IMR-90 (cell line): ENCODE data around the gene SLC26A6. TPM values are rescaled to one million over a fixed set of nuclear protein-coding genes. Genes with fewer than 3 reads are reported as not detected.

ENCODE experiments used
- ATAC-seq: fragments of 200-7000 bp; cut with Tn5 transposase; 2 replicates; pipeline ENCODE4 v1.9.1; 2020; ENCODE audit warnings: low read depth, mild to moderate bottlenecking, moderate library complexity
- BruUV-seq: library from RNA; stranded (reverse); fragments of 400-500 nt; replicated peaks from 2 replicates; lab custom pipeline; 2021; lab: Mats Ljungman, UMichigan
- CTCF ChIA-PET: fragments of 300-600 bp; formaldehyde crosslinking; extraction: SDS; loops from one replicate; lab custom pipeline; 2021; ENCODE audit warnings: antibody characterized with exemption; lab: Yijun Ruan, JAX
- POLR2A ChIA-PET: fragments of 300-600 bp; sonication (Branson Sonifier 250); formaldehyde crosslinking; loops from one replicate; lab custom pipeline; 2022; ENCODE audit warnings: antibody characterized with exemption; ENCODE audit not compliant: unreplicated experiment; lab: Charles Lee
- DNase-seq: peaks from one replicate; pipeline ENCODE4 v3.0.0; 2013
- H2AFZ ChIP-seq: replicated peaks from 2 replicates; pipeline ENCODE3; 2013; ENCODE audit warnings: low read length, mild to moderate bottlenecking; ENCODE audit not compliant: poor library complexity
- H2AK5ac ChIP-seq: 2 replicates; pipeline ENCODE4 v1.6.1; 2013; ENCODE audit warnings: low read depth, low read length, inconsistent platforms
- H2AK9ac ChIP-seq: replicated peaks from 2 replicates; pipeline ENCODE3; 2013; ENCODE audit warnings: mild to moderate bottlenecking, low read depth, low read length, moderate library complexity; ENCODE audit not compliant: poor library complexity
- H2BK120ac ChIP-seq: 2 replicates; pipeline ENCODE4 v1.6.1; 2013; ENCODE audit warnings: low read depth, low read length, inconsistent platforms
- H2BK15ac ChIP-seq: 3 replicates; pipeline ENCODE4 v1.6.1; 2013; ENCODE audit warnings: low read depth, low read length, inconsistent platforms
- H2BK20ac ChIP-seq: 2 replicates; pipeline ENCODE4 v1.6.1; 2013; ENCODE audit warnings: low read depth, mild to moderate bottlenecking, inconsistent platforms, low read length, moderate library complexity
- H2BK5ac ChIP-seq: 2 replicates; pipeline ENCODE4 v1.6.1; 2013; ENCODE audit warnings: mild to moderate bottlenecking, low read depth, low read length, inconsistent platforms; ENCODE audit not compliant: poor library complexity, severe bottlenecking
- H3K14ac ChIP-seq: replicated peaks from 2 replicates; pipeline ENCODE4 v1.6.1; 2013; ENCODE audit warnings: low read depth, low read length, inconsistent platforms
- H3K18ac ChIP-seq: 2 replicates; pipeline ENCODE4 v1.6.1; 2013; ENCODE audit warnings: low read depth, low read length, control low read depth
- H3K23ac ChIP-seq: 2 replicates; pipeline ENCODE4 v1.6.1; 2013; ENCODE audit warnings: low read depth, low read length, inconsistent platforms
- H3K27ac ChIP-seq: 2 replicates; pipeline ENCODE4 v1.5.1; 2013; ENCODE audit warnings: mild to moderate bottlenecking, control low read depth, low read length; ENCODE audit not compliant: insufficient read depth
- H3K27me3 ChIP-seq: 2 replicates; pipeline ENCODE4 v1.6.1; 2013; ENCODE audit warnings: low read length; ENCODE audit not compliant: control insufficient read depth, insufficient read depth
- H3K36me3 ChIP-seq: 2 replicates; pipeline ENCODE4 v1.6.1; 2013; ENCODE audit warnings: low read length, mixed read lengths; ENCODE audit not compliant: control insufficient read depth, insufficient read depth
- H3K4ac ChIP-seq: 2 replicates; pipeline ENCODE4 v1.6.1; 2013; ENCODE audit warnings: low read depth, low read length, inconsistent platforms
- H3K4me1 ChIP-seq: 2 replicates; pipeline ENCODE4 v1.6.1; 2013; ENCODE audit warnings: low read length, mixed read lengths; ENCODE audit not compliant: control insufficient read depth, insufficient read depth
- H3K4me2 ChIP-seq: 2 replicates; pipeline ENCODE4 v1.6.1; 2013; ENCODE audit warnings: low read depth, mild to moderate bottlenecking, control low read depth, low read length, moderate library complexity
- H3K4me3 ChIP-seq: 2 replicates; pipeline ENCODE4 v1.5.1; 2013; ENCODE audit warnings: low read depth, mild to moderate bottlenecking, control low read depth, low read length, moderate library complexity; ENCODE audit not compliant: insufficient read depth
- H3K56ac ChIP-seq: 2 replicates; pipeline ENCODE4 v1.6.1; 2013; ENCODE audit warnings: low read length, inconsistent platforms; ENCODE audit not compliant: insufficient read depth; ENCODE audit errors: extremely low read depth
- H3K79me1 ChIP-seq, 2 experiments: 2 replicates each; pipeline ENCODE4 v1.6.1; 2013; ENCODE audit warnings: low read length in 2 of 2, inconsistent platforms in 1 of 2, low read depth in 1 of 2
- H3K9ac ChIP-seq: 2 replicates; pipeline ENCODE4 v1.6.1; 2013; ENCODE audit warnings: low read depth, low read length, control low read depth
- H3K9me1 ChIP-seq: 2 replicates; pipeline ENCODE4 v1.6.1; 2013; ENCODE audit warnings: low read length, inconsistent platforms; ENCODE audit not compliant: insufficient read depth
- H3K9me3 ChIP-seq: 2 replicates; pipeline ENCODE4 v1.6.1; 2013; ENCODE audit warnings: low read length; ENCODE audit not compliant: control insufficient read depth, insufficient read depth
- H4K20me1 ChIP-seq: 2 replicates; pipeline ENCODE4 v1.6.1; 2013; ENCODE audit warnings: low read length, inconsistent platforms; ENCODE audit not compliant: insufficient read depth
- H4K5ac ChIP-seq: 2 replicates; pipeline ENCODE4 v1.6.1; 2013; ENCODE audit warnings: mild to moderate bottlenecking, low read depth, low read length, control low read depth
- H4K8ac ChIP-seq, 2 experiments: 2 replicates each; pipeline ENCODE4 v1.6.1; 2013; ENCODE audit warnings: low read depth in 2 of 2, low read length in 2 of 2, control low read depth in 1 of 2, inconsistent platforms in 1 of 2
- H4K91ac ChIP-seq: 2 replicates; pipeline ENCODE4 v1.6.1; 2013; ENCODE audit warnings: low read depth, low read length, inconsistent platforms; ENCODE audit not compliant: insufficient read depth
- BHLHE40 ChIP-seq: fragments of 150-350 bp; IDR thresholded peaks from 2 replicates; pipeline ENCODE4 v1.6.1; 2016; ENCODE audit warnings: mild to moderate bottlenecking, low read depth, low read length
- CEBPB ChIP-seq: IDR thresholded peaks from 2 replicates; pipeline ENCODE4 v1.6.1; 2012; ENCODE audit warnings: low read depth, low read length, improper control_type of control experiment
- CHD1 ChIP-seq: IDR thresholded peaks from 2 replicates; pipeline ENCODE4 v1.6.1; 2012; ENCODE audit warnings: low read depth, low read length, improper control_type of control experiment
- CTCF ChIP-seq: conservative IDR thresholded peaks from 2 replicates; pipeline ENCODE4 v1.5.1; 2012; ENCODE audit warnings: mild to moderate bottlenecking, low read depth, low read length, improper control_type of control experiment
- ELK1 ChIP-seq: fragments of 150-350 bp; IDR thresholded peaks from 2 replicates; pipeline ENCODE4 v1.6.1; 2016; ENCODE audit warnings: low read depth, mild to moderate bottlenecking, low read length, moderate library complexity, borderline replicate concordance
- FOS ChIP-seq: fragments of 150-350 bp; IDR thresholded peaks from 2 replicates; pipeline ENCODE4 v1.6.1; 2016; ENCODE audit warnings: low read depth, low read length
- MXI1 ChIP-seq: IDR thresholded peaks from 2 replicates; pipeline ENCODE4 v1.6.1; 2012; ENCODE audit warnings: low read depth, mild to moderate bottlenecking, low read length, moderate library complexity, borderline replicate concordance
- NFE2L2 ChIP-seq: fragments of 150-350 bp; IDR thresholded peaks from 2 replicates; pipeline ENCODE4 v1.6.1; 2016; ENCODE audit warnings: low read depth, mild to moderate bottlenecking, low read length
- POLR2A ChIP-seq: IDR thresholded peaks from 2 replicates; pipeline ENCODE4 v1.6.1; 2012; ENCODE audit warnings: mild to moderate bottlenecking, low read depth, low read length
- RAD21 ChIP-seq: IDR thresholded peaks from 2 replicates; pipeline ENCODE4 v1.6.1; 2012; ENCODE audit warnings: low read length, improper control_type of control experiment
- RCOR1 ChIP-seq: IDR thresholded peaks from 2 replicates; pipeline ENCODE4 v1.6.1; 2012; ENCODE audit warnings: mild to moderate bottlenecking, low read length, improper control_type of control experiment; ENCODE audit not compliant: insufficient replicate concordance
- RFX5 ChIP-seq: IDR thresholded peaks from 2 replicates; pipeline ENCODE4 v1.8.0; 2012; ENCODE audit warnings: low read depth, mild to moderate bottlenecking, low read length, moderate library complexity
- SMC3 ChIP-seq: fragments of 150-350 bp; IDR thresholded peaks from 2 replicates; pipeline ENCODE4 v1.6.1; 2016; ENCODE audit warnings: low read depth, mild to moderate bottlenecking, antibody characterized with exemption, low read length, moderate library complexity
- USF2 ChIP-seq: fragments of 150-350 bp; IDR thresholded peaks from 2 replicates; pipeline ENCODE4 v1.6.1; 2017; ENCODE audit warnings: mild to moderate bottlenecking, antibody characterized with exemption, low read length, low read depth
- WGBS, 2 experiments: methylation state at CpG; one replicate each; pipeline versions ENCODE4 v1.1.5 to v1.1.7; 2013; ENCODE audit warnings: missing lambda C conversion rate in 2 of 2; ENCODE audit not compliant: insufficient read length in 1 of 2; ENCODE audit errors: extremely low coverage in 2 of 2; 5-methylcytosine and 5-hydroxymethylcytosine counted together
- dilution Hi-C: fragments of 300-500 bp; cut with HindIII; formaldehyde crosslinking; loops from one replicate; pipeline ENCODE4 v1.14.3; 2018; ENCODE audit warnings: low sequenced_read_pairs; ENCODE audit not compliant: unreplicated experiment
- in situ Hi-C: fragments of 300-500 bp; cut with MboI; formaldehyde crosslinking; loops from 3 replicates; pipeline ENCODE4 v1.14.3; 2019; ENCODE audit warnings: low sequenced_read_pairs, inconsistent platforms, mixed read lengths
- intact Hi-C: fragments of 100-400 bp; cut with micrococcal nuclease; formaldehyde crosslinking; loops from 2 replicates; pipeline ENCODE4 v1.10.0; 2022
- polyA plus RNA-seq, 3 experiments: library from polyadenylated mRNA; depleted of rRNA; stranded (reverse); fragments of >200 nt; gene quantifications; 2 replicates each; pipeline ENCODE4 v1.2.3, GENCODE V29; 2012; ENCODE audit warnings: low replicate concordance in 1 of 3
- total RNA-seq: library from RNA; depleted of rRNA; stranded (reverse); fragments of >200 nt; gene quantifications from 2 replicates; pipeline ENCODE4 v1.2.3, GENCODE V29; 2012

The SLC26A6 gene
- total and polyA plus RNA-seq, 2 of the 4 experiments (the other 2 are of a cell fraction) = 11.8 to 34.3 TPM

- TF ChIP-seq NFE2L2 = no peak
Measured at GRCh38 chr3:48684480-48685143, 49.4 kb upstream of the SLC26A6 start (continued).

- Histone ChIP-seq H4K20me1 (peaks cover 37% of the 10 kb centered on the region), H3K4me2 (peak overlapping the region; percentile 84), H3K9ac (peak overlapping the region; percentile 99), H3K4me1 (peaks cover 47% of the 10 kb centered on the region), H3K36me3 (peaks cover 55% of the 10 kb centered on the region), H2AK9ac (peak overlapping the region; percentile 99), H2BK120ac (peak overlapping the region; percentile 78), H2AK5ac (peak overlapping the region; percentile 55), H3K23ac (peak overlapping the region; percentile 95), H3K79me1 (peaks cover 22 to 75% of the 10 kb centered on the region in 2 experiments), H4K91ac (peak overlapping the region; percentile 46), H2BK5ac (peak overlapping the region; percentile 62), H2BK20ac (0 out of 2 replicates have a peak overlapping the region, but pooled peaks have one; percentile 6), H3K9me1 (peaks cover 52% of the 10 kb centered on the region), H3K18ac (peak overlapping the region; percentile 62), H3K14ac (peak overlapping the region; percentile 92), H3K56ac (no peak overlapping the region), H2AFZ (peak overlapping the region; percentile 83), H3K9me3 (no peaks in the 10 kb centered on the region), H3K4ac (peak overlapping the region; percentile 83), H3K27ac (peak overlapping the region; percentile 65), H4K8ac (peak overlapping the region; percentile 4 to 81; a peak in 3 of 4 replicates), H4K5ac (peak overlapping the region; percentile 60), H3K27me3 (no peaks in the 10 kb centered on the region), H3K4me3 (peak overlapping the region; percentile 99), H2BK15ac (peak overlapping the region; percentile 61; the same call in 2 of the 3 replicates)
- no TSS peak for BruUV-seq
- ChIA-PET POLR2A (no interaction called here), CTCF (no interaction called here)
- in situ Hi-C loops (no loop called here), intact Hi-C loops (loop anchor here (2.0 kb wide), 1 partner anchor 49 kb away; the partner anchor contains the start of gene SLC26A6), dilution Hi-C loops (no loop called here)
- no CpG with 5 or more reads among the region's 8 CpGs for WGBS, 2 experiments
- ATAC-seq (no peak), DNase-seq (no peak)
- no peak for TF ChIP-seq FOS
- TF ChIP-seq USF2 = no peak
- TF ChIP-seq POLR2A = no peak
- TF ChIP-seq ELK1 = no peak
- no peak for TF ChIP-seq MXI1
- TF ChIP-seq CTCF = no peak
- TF ChIP-seq RFX5 = no peak
- TF ChIP-seq RAD21 = no peak
- no peak for TF ChIP-seq CEBPB
- no peak for TF ChIP-seq CHD1
- TF ChIP-seq RCOR1 = no peak
- no peak for TF ChIP-seq SMC3
- no peak for TF ChIP-seq BHLHE40
Measured at GRCh38 chr3:48684054-48684349, 48.7 kb upstream of the SLC26A6 start.
